K562 (cell line): Measurements from ENCODE around the gene HIVEP3. TPM values are rescaled to one million over a fixed set of nuclear protein-coding genes. Genes with fewer than 3 reads are reported as not detected.

ENCODE experiments used
- ARID2 ChIP-seq: fragments of 450-650 bp; IDR thresholded peaks from 2 replicates; pipeline ENCODE4 v1.6.1; 2017; ENCODE audit warnings: antibody characterized with exemption, mild to moderate bottlenecking
- ASH1L ChIP-seq: fragments of 450-650 bp; IDR thresholded peaks from 2 replicates; pipeline ENCODE4 v1.6.1; 2018; ENCODE audit warnings: borderline replicate concordance, mild to moderate bottlenecking, low read depth; ENCODE audit not compliant: partially characterized antibody
- BACH1 ChIP-seq: fragments of 200-800 bp; sonication (Bioruptor generic); IDR thresholded peaks from 2 replicates; pipeline ENCODE4 v1.6.1; 2016; ENCODE audit warnings: missing genetic modification characterization, missing compliant biosample characterization
- BDP1 ChIP-seq: IDR thresholded peaks from 3 replicates; pipeline ENCODE4 v1.6.1; 2011; ENCODE audit not compliant: insufficient read length, insufficient read depth
- CBX3 ChIP-seq, 2 experiments: IDR thresholded peaks; 1 replicate in 1 of 2; 2 replicates in 1 of 2; pipeline ENCODE4 v1.6.1; 2012; ENCODE audit warnings: inconsistent platforms in 2 of 2, low read length in 2 of 2, borderline replicate concordance in 1 of 2, control low read depth in 1 of 2
- GMEB1 ChIP-seq: fragments of 250-450 bp; sonication (Bioruptor Pico); IDR thresholded peaks from 2 replicates; pipeline ENCODE4 v1.4.0; 2020; ENCODE audit warnings: mild to moderate bottlenecking
- GTF2E2 ChIP-seq: fragments of 200-800 bp; sonication (Bioruptor generic); IDR thresholded peaks from 2 replicates; pipeline ENCODE4 v1.6.1; 2016; ENCODE audit warnings: missing genetic modification characterization, missing compliant biosample characterization
- HNRNPL ChIP-seq: fragments of 200-400 bp; formaldehyde crosslinking; IDR thresholded peaks from 2 replicates; pipeline ENCODE4 v1.6.1; 2017; ENCODE audit warnings: low read depth, mild to moderate bottlenecking, low read length
- KLF1 ChIP-seq: fragments of 450-650 bp; IDR thresholded peaks from 2 replicates; pipeline ENCODE4 v1.6.1; 2016; ENCODE audit warnings: missing genetic modification characterization, missing compliant biosample characterization
- NR2F6 ChIP-seq: fragments of 450-650 bp; formaldehyde crosslinking; IDR thresholded peaks from 2 replicates; pipeline ENCODE4 v1.4.0; 2020; ENCODE audit warnings: mild to moderate bottlenecking
- PHB ChIP-seq: fragments of 250-450 bp; sonication (Bioruptor Pico); IDR thresholded peaks from 2 replicates; pipeline ENCODE4 v1.5.0; 2021
- PHB2 ChIP-seq: fragments of 450-650 bp; IDR thresholded peaks from 2 replicates; pipeline ENCODE4 v1.6.1; 2017; ENCODE audit warnings: low read depth
- PPARD ChIP-seq: fragments of 250-450 bp; sonication (Bioruptor Pico); IDR thresholded peaks from 2 replicates; pipeline ENCODE4 v1.8.0; 2022; ENCODE audit warnings: inconsistent platforms, mild to moderate bottlenecking, moderate library complexity
- PRPF4 ChIP-seq: fragments of 200-400 bp; formaldehyde crosslinking; IDR thresholded peaks from one replicate; pipeline ENCODE4 v1.6.1; 2017; ENCODE audit warnings: low read length, low read depth, mild to moderate bottlenecking; ENCODE audit not compliant: insufficient read depth, poor library complexity, severe bottlenecking
- RFX5 ChIP-seq: IDR thresholded peaks from 2 replicates; pipeline ENCODE4 v1.6.1; 2011; ENCODE audit warnings: low read depth, mild to moderate bottlenecking, improper control_type of control experiment, low read length
- ZNF239 ChIP-seq: fragments of 250-450 bp; sonication (Bioruptor Pico); IDR thresholded peaks from 2 replicates; pipeline ENCODE4 v1.4.0; 2020; ENCODE audit warnings: mild to moderate bottlenecking
- ZNF318 ChIP-seq, 2 experiments: fragments of 450-650 bp; IDR thresholded peaks; 2 replicates each; pipeline ENCODE4 v1.6.1; 2016; ENCODE audit warnings: mild to moderate bottlenecking in 2 of 2, borderline replicate concordance in 1 of 2, low read depth in 1 of 2, moderate library complexity in 1 of 2
- ZNF395 ChIP-seq: fragments of 200-800 bp; sonication (Bioruptor generic); IDR thresholded peaks from 2 replicates; pipeline ENCODE4 v1.6.1; 2017; ENCODE audit warnings: missing genetic modification characterization, missing compliant biosample characterization
- ZNF695 ChIP-seq: fragments of 450-650 bp; formaldehyde crosslinking; IDR thresholded peaks from 2 replicates; pipeline ENCODE4 v1.4.0; 2020; ENCODE audit warnings: mild to moderate bottlenecking, moderate library complexity
- polyA plus RNA-seq, 8 experiments: library from polyadenylated mRNA; depleted of rRNA in 4 of 8; stranded (reverse) in 5 of 8; unstranded in 3 of 8; fragments of >200 nt; fragmentation: Nextera tagmentation in 2 of 8; fragmentation: Illumina TruSeq in 1 of 8; extraction: Ambion mirVana in 2 of 8; extraction: Trizol in 1 of 8; gene quantifications; 2 replicates each; pipeline versions ENCODE4 v1.2.1 to v1.2.3, GENCODE V29; 2011 to 2014; ENCODE audit warnings: inconsistent platforms in 1 of 8, missing spikeins in 1 of 8
- total RNA-seq, 7 experiments: library from RNA; depleted of rRNA in 6 of 7; stranded (reverse); fragments of >200 nt in 6 of 7; fragmentation: Illumina TruSeq in 2 of 7; extraction: Trizol in 2 of 7; gene quantifications; 2 replicates each; pipeline versions ENCODE4 v1.2.1 to v1.2.3, GENCODE V29; 2011 to 2021; ENCODE audit warnings: low replicate concordance in 1 of 7

HIVEP3 gene
- total and polyA plus RNA-seq, 9 of the 15 experiments (the other 6 are each of a cell fraction or from before 2014, with no cell fraction given), result 0.09 to 0.58 (median 0.34) TPM; not detected in 1

GRCh38 chr1:41870076-41870562 lies 48.6 kb downstream of the HIVEP3 start (continued):
- TF ChIP-seq ZNF395 (CRISPR knock-in tag) (no peak), CBX3 (IDR thresholded peaks at IDR 0.05; ENCODE audit: borderline replicate concordance in 1 of 2, low read length in 2 of 2) (no peak), NR2F6 (CRISPR knock-in tag) (no peak), GMEB1 (CRISPR knock-in tag) (no peak), ARID2 (no peak), ASH1L (no peak), PHB (CRISPR knock-in tag) (no peak), KLF1 (tag) (no peak), GTF2E2 (tag) (no peak), ZNF318 (IDR thresholded peaks at IDR 0.05; ENCODE audit: borderline replicate concordance in 1 of 2, low read depth in 1 of 2) (peak in 1 of 2 experiments; percentile 78; a peak in 1 of 4 replicates), PPARD (CRISPR knock-in tag) (no peak), PRPF4 (no peak), BACH1 (tag) (no peak), HNRNPL (no peak), BDP1 (no peak), RFX5 (no peak), ZNF695 (CRISPR knock-in tag) (no peak), PHB2 (no peak), ZNF239 (CRISPR knock-in tag) (no peak)
